Inferior parietal cortex (tissue), 1 donor: ENCODE measurements around the gene DTNBP1.
A peak's percentile ranks its signal among the peaks of the same experiment; 100 is the strongest.

Experiments used
- DNase-seq: peaks from one replicate; pipeline ENCODE4 v3.0.0-alpha.2; 2016; ENCODE audit errors: extremely low spot score

The DTNBP1 gene

DNA sequence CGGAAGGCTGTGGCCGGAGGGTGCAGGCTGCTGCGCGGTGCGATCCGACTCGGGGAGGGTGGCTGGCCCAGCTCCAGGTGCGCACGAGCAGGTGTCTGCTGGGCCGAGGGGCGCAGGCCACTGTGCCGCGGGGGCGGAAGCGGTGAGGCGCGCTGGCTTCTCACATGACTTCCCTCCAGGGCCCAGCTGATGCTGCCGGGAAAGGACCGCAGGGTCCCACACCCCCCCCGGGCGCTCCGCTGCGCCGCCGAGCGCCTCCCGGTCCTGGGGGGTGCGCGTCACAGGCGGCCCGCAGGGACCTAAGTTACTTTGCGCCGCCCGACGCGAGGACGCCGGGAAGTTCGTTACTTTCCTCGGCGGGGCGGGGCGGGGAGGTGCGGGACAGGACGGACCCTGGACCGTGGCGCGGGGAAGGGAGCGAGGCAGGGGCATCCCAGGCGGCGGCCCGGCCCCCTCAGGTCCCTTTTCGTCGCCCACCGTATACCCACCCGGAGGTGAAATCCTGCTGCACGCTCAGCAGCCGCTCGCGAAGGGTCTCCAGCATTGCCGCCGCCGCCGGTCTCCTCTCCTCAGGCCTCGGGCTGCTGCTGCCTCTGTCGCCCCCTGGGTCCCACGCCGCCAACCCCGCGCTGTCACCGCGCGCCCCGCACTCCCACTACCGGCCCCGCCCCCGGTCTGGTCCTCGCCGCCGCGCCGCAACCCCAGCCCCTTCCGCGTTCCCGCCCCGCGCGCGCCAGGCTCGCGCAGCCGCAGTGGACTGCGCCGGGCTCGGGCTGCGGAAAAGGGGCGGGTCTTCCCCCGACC is at the start of gene DTNBP1:
TSS of gene DTNBP1 (minus strand) at position 703 of the 804 bp plus-strand sequence. CDS start at position 544, 159 bp downstream.
- DNase-seq = peak; percentile 83

GRCh38 chr6:15709651-15710269 is 46.9 kb upstream of the DTNBP1 start:
- no peak for DNase-seq

GRCh38 chr6:15708231-15708630 is 45.4 kb upstream of the DTNBP1 start:
- DNase-seq = no peak

DNA sequence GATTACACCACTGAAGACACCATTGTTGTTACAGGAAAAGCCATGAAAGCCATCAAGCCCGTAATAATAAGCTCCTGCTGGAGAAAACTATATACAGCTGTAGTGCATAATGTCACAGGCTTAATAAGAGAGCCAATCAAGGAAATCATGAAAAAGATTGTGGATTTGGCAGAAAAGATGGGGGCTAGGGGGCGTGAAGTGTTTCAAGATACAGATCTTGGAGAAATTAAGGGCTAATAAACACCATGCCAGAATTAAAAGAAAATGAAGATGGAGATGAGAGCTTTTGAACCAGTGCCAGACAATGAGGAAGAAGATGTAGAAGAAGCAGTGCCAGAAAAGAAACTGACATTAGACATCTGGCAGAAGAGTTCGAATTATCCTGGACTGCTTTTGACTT is 43.2 kb upstream of the DTNBP1 start:
- no peak for DNase-seq

GRCh38 chr6:15698471-15698870 is 35.6 kb upstream of the DTNBP1 start:
- no peak for DNase-seq

DNA sequence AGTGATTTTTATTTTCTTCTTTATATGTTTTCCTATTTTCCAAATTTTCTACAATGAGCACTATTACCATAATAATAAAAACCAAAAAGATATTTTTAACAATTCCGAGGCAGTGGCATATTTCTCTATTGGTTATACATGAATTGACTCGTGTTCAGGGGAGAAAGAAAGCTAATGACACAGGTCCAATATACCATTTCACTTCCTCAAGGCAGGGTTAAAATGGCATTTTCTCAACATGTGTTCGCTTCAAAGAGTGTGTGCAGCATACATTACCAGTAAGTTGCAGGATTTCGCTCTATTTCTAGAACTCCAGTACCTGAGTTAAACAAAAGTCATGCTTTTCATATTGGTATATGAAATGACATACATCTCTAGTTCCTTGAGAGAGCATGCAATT is 35.1 kb upstream of the DTNBP1 start:
- DNase-seq = no peak

DNA sequence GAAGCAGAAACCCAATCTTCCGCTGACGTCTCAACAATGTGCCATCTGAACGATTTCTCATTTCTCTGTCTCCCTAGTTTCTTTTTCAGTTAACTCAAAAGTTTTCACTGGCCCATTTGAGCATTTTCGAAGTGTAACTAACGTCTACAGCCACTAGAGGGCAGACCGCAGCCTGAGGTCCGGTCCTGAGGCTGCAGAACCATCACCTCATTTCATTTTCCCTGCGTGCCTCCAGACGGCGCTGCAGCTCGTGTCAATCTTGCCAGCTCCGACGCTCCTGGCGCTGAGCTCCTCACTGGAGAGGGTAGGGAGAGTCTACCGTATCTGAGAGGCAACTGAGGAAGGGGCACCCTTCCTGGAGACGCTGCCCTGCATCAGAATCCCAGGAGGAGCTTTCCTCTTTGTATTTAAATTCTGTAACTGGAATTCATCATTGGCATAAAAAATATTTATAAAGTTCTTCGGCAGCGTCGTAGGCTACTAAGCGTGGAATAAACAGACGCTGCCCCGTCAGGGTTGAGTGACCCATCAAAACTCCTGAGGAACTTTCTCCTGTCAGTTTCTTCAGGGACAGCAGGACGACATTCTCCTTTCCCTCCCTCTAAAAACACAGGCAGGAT is 28.5 kb upstream of the DTNBP1 start:
- peak; percentile 92 for DNase-seq

DNA sequence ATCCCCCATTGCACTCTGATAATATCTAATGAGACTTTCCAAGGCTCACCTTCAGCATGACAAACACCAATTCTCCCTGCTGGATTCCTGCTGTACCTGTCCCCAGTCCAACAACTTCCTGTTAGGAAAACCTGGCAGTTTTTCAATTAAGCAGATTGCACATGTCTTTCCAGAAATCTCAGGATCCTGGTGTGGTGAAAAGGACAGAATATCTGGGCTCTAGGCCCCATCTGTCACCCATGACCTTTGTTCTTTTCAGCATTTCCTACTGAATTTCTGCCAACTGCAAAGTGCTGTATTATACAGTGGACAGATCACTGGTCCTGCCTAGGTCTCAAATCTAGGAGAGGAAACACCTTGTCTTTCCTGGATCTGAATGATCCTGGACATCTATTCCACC is 27.7 kb upstream of the DTNBP1 start:
- no peak for DNase-seq

DNA sequence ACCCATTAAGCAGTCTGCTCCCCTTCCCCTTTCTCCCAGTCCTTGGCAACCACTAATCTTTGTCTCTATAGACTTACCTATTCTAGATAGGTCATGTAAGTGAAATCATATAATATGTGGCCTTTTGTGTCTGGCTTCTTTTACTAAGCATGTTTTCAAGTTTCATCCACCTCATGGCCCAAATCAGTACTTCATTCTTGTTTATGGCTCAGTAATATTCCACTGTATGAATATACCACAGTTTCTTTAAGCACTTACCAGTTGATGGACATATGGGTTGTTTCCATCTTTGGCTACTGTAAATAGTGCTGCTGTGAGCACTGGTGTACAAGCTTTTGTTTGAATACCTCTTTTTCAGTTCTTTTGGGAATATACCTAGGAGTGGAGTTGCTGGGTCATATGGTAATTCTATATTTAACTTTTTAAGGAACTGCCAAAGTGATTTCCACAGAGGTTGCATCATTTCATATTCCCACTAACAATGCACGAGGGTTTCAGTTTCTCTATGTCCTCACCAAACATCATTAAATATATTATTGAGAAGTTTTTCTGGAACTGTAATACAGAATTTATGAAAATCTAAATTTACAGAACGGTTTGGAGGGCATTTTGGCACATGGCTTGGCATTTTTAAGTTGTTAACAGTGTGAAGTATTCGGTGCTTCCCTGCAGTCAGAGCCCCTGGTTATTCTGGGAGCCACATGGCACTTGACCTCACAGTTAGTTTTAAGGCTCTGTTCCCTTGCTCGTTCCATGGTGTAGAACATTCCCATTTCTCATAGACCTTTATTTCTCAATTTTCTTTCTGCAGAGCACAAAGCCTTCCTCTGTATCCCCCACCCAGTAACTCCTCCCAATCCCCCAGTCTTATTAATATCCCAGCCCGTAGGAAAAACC is 27.0 kb upstream of the DTNBP1 start:
- no peak for DNase-seq

DNA sequence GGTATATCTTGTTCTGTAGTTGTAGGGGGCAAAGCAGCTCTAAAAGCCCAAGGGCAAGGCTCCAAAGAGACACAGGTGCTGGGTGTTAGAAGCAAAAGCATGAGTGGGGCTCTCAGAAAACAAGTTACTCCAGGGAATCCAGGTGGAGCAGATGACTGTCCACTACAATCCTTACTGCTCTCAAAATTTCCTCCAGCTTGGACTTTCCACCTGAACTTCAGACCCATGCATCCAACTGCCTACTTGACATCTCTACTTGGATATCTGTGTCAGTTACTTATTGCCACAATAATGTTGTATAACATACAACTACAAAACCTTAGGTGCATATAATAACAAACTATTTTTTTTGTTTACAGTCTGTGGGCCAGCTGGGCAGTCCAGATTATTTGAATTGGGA is 22.8 kb upstream of the DTNBP1 start:
- no peak for DNase-seq

DNA sequence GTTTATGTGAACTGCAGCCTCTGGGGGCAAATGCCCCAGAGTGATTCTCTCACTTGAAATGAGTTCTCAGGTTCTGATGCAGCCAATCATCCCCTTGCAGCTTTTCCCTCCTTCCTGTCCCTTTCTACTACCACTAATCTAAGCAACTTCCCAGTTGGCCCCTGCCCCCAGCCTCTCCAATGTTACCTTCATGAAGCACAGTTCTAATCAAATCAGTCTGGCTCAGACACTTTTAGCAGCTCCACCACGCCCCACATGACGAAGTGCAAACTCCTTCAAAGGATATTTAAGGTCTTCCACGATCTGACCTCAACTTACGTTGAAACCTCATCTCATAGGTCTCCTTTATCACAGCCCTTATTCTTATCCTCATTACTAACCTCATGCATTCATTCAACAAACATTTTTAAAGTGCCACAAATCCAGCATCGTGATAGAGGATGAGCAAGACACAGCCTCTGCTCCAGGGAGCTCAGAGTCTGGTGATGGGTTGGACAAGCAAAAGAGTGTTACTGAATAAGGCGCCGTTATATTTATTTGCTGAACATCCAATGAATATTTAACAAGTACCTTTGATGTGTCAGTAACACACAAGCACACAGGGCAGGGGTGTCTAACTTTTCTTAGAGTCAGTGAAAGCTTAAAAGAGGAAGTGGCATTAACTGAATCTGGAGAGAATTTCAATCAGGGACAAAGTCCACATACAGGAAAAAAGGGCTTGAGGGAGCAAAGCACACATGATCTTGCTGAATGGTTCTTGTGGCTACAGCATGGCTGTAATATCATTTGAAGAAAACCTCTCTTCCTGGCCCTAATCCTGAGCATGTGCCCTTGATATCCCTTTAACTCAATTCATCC is 20.4 kb upstream of the DTNBP1 start:
- no peak for DNase-seq

DNA sequence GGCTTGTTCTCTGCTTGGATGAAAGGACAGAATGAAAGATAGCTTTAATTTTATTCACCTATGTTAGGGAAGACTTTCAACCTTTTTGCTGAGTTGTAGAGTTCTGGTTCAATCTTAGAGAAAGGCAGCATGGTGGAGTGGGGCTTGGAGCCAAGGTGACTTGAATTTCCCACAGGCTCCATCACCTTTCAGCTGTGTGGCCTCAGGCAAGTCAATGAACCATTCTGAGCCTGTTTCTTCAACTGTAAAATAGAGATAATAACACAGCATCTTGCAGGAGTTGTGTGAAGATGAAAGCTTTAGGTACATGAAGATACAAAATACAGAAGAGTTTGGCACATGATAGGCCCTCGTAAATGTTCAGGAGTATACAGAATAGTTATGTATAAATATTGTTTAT is 19.1 kb upstream of the DTNBP1 start:
- no peak for DNase-seq

- DNase-seq = no peak
Observed at GRCh38 chr6:15678514-15678913, 15.7 kb upstream of the DTNBP1 start.

DNA sequence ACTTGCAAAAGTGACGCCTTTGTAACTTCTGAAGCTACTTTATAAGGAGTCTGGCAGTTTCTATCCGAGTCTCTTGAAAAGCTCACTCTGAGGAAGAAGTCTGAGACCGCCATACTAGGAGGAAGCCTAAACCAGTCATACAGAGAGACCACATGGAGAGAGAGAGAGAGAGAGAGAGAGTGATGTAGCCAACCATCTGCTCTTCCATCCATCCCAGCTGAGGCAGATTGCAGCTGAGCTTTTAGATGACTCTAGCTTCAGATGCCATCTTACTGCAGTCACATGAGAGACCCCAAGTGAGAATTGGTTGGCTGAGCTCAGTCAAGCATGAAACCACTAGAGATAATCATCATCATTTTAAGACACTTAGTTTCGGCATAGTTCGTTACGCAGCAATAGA is 15.0 kb upstream of the DTNBP1 start:
- no peak for DNase-seq

DNA sequence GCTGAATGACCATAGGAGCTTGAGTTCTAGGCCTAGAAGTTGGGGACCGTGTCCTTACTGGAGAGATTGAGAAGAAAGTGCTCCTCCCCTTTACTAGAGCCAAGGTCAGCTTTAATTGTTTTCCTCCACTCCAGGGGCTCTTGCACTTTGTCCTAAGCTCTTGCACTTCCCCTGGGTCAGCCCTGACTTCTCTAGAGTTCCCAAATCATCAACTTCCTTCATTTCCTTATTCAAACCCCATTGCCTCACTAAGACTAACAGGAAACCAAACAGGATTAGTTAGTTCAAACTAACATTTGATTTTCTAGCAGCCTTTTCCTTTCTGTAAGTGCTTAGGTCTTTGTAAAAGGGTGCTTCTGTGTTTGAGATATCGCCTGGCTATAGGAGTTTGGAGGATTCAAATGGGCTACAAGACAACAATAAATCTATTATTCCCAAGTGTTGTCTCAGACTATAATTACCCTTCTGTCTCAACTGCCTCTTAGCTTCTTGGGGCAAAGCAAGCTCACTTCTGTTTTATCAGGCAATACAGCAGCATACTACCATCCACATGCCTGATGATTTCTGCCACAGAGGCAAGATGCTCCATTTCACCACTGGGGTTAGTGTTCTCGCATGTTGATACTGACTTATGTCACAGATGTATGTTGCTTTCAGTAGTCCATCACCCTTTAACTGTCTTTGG is 12.8 kb upstream of the DTNBP1 start:
- no peak for DNase-seq

GRCh38 chr6:15674690-15675386 is 12.0 kb upstream of the DTNBP1 start:
- DNase-seq = no peak

DNA sequence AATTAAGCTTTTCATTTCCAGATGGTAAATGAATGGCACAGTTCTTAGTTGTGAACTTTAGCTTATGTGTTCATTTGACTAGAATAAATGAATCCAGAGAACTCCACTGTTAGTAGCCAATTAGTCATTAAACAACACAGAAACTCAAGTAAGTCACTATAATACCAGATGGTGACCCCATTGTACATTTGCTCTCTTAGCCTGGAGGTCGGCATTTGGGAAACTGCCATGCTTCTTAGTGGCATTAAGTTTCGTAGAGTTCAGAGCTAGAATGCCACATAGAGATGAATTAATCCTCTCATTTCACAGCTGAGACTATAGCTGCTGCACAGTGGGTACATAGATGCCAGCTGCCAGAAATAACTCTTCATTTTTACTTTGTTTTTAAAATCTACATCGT is 10.8 kb upstream of the DTNBP1 start:
- DNase-seq = no peak

DNA sequence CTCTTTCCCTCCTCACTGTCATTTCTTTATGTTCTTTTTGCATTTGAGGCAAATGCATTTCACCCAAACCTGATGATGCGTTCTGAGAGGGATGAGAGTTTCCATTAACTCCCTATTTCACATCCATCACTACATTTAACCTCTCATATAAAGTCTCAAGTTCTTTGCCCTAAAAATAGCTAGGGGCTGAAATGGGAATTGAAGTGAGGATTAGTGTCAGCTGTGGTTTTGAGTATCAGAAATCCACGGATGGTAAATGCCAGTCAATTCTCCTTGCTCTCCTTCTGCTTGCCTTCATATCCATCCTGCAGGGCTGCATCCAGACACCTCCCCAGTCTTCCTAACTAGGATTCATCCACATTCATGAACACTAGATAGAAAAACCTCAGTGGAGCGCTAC is 10.0 kb upstream of the DTNBP1 start:
- no peak for DNase-seq

GRCh38 chr6:15672291-15672690 is 9.5 kb upstream of the DTNBP1 start:
- DNase-seq = no peak

DNA sequence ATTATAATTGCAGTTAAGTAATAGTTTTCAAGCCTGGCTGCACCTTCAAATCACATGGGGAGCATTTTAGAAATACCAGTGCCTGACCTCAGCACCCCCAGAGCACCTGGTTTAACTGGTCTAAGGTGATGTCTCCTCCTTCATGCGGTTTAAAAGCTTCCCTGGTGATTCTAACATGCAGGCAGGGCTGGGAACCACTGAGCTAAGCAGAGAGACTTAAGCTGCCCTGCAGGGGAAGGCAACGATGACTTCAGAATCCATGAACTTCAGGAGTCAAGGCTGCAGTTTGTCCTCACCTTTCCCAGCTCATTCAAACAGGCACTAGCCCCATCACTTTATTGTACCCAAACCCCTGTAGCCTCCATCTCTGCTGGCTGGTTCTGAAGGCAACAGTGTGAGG is 6.1 kb upstream of the DTNBP1 start:
- DNase-seq = no peak
